GM23338 (cell line): Measurements from ENCODE around the gene CDKAL1. TPM values are rescaled to one million over a fixed set of nuclear protein-coding genes. Genes with fewer than 3 reads are reported as not detected.

ENCODE experiments used
- ATAC-seq: fragments of 200-7000 bp; cut with Tn5 transposase; 3 replicates; pipeline ENCODE4 v1.9.1; 2020
- DNase-seq: peaks from one replicate; pipeline ENCODE4 v3.0.0-alpha.2; 2015; ENCODE audit warnings: low spot score
- H2AFZ ChIP-seq: fragments of 200-600 bp; sonication (generic); 2 replicates; pipeline ENCODE4 v1.8.0; 2016; ENCODE audit warnings: antibody characterized with exemption, mild to moderate bottlenecking, moderate library complexity
- H3F3A ChIP-seq: fragments of 200-600 bp; sonication (generic); replicated peaks from 2 replicates; pipeline ENCODE4 v1.8.0; 2017; ENCODE audit warnings: antibody characterized with exemption, mixed run types, low read depth
- H3K27ac ChIP-seq: fragments of 200-600 bp; sonication (generic); 2 replicates; pipeline ENCODE4 v1.6.1; 2016; ENCODE audit warnings: low read depth
- H3K27me3 ChIP-seq: fragments of 200-600 bp; sonication (generic); 2 replicates; pipeline ENCODE4 v1.8.0; 2016; ENCODE audit warnings: mild to moderate bottlenecking, mixed run types, moderate library complexity; ENCODE audit not compliant: insufficient read depth
- H3K36me3 ChIP-seq: fragments of 200-600 bp; sonication (generic); 2 replicates; pipeline ENCODE4 v1.8.0; 2016; ENCODE audit warnings: mild to moderate bottlenecking; ENCODE audit not compliant: insufficient read depth
- H3K4me1 ChIP-seq: fragments of 200-600 bp; sonication (generic); 2 replicates; pipeline ENCODE4 v1.8.0; 2016; ENCODE audit warnings: mild to moderate bottlenecking, moderate library complexity; ENCODE audit not compliant: insufficient read depth
- H3K4me2 ChIP-seq: fragments of 200-600 bp; sonication (generic); 2 replicates; pipeline ENCODE4 v1.7.1; 2017; ENCODE audit warnings: mixed run types
- H3K4me3 ChIP-seq: fragments of 200-600 bp; sonication (generic); 2 replicates; pipeline ENCODE4 v1.6.1; 2016; ENCODE audit warnings: mixed run types
- H3K79me2 ChIP-seq: fragments of 200-600 bp; sonication (generic); replicated peaks from 2 replicates; pipeline ENCODE4 v1.8.0; 2017; ENCODE audit warnings: mild to moderate bottlenecking; ENCODE audit not compliant: insufficient read depth
- H3K9me2 ChIP-seq: fragments of 200-600 bp; sonication (generic); 2 replicates; pipeline ENCODE4 v1.8.0; 2017; ENCODE audit not compliant: insufficient read depth
- H4K20me1 ChIP-seq: fragments of 200-600 bp; sonication (generic); replicated peaks from 2 replicates; pipeline ENCODE4 v1.8.0; 2017; ENCODE audit warnings: mild to moderate bottlenecking; ENCODE audit not compliant: insufficient read depth
- H3K27ac Mint-ChIP-seq: 2 replicates; pipeline ENCODE4 v1.8.0; 2020; ENCODE audit warnings: inconsistent platforms, mild to moderate bottlenecking, moderate library complexity, mixed read lengths
- H3K27me3 Mint-ChIP-seq: 3 replicates; pipeline ENCODE4 v1.8.0; 2022; ENCODE audit warnings: low read depth, mild to moderate bottlenecking, moderate library complexity, mixed read lengths, inconsistent platforms; ENCODE audit not compliant: insufficient read depth, poor library complexity
- H3K36me3 Mint-ChIP-seq: 3 replicates; pipeline ENCODE4 v1.8.0; 2021; ENCODE audit warnings: low read depth, mild to moderate bottlenecking, inconsistent platforms, moderate library complexity, mixed read lengths
- H3K4me1 Mint-ChIP-seq: 3 replicates; pipeline ENCODE4 v1.8.0; 2020; ENCODE audit warnings: mild to moderate bottlenecking, inconsistent platforms, mixed read lengths
- H3K4me3 Mint-ChIP-seq: 3 replicates; pipeline ENCODE4 v1.8.0; 2021; ENCODE audit warnings: moderate library complexity, mild to moderate bottlenecking, inconsistent platforms, mixed read lengths
- H3K9me3 Mint-ChIP-seq: 3 replicates; pipeline ENCODE4 v1.8.0; 2020; ENCODE audit warnings: moderate library complexity, mild to moderate bottlenecking, inconsistent platforms, mixed read lengths
- CTCF ChIP-seq, 2 experiments: fragments of 200-600 bp in 1 of 2; sonication (generic) in 1 of 2; conservative IDR thresholded peaks; 2 replicates each; pipeline versions ENCODE4 v1.5.1 to v1.6.1; 2016 to 2017; ENCODE audit warnings: antibody characterized with exemption in 2 of 2, low read depth in 2 of 2, mild to moderate bottlenecking in 2 of 2, moderate library complexity in 1 of 2
- ETS1 ChIP-seq: IDR thresholded peaks from 2 replicates; pipeline ENCODE4 v1.6.1; 2016; ENCODE audit warnings: antibody characterized with exemption
- NANOG ChIP-seq: IDR thresholded peaks from 2 replicates; pipeline ENCODE4 v1.6.1; 2016; ENCODE audit warnings: antibody characterized with exemption, borderline replicate concordance
- ZNF462 ChIP-seq: fragments of 250-450 bp; sonication (Bioruptor Pico); IDR thresholded peaks from 2 replicates; pipeline ENCODE4 v1.5.0; 2020; ENCODE audit warnings: mild to moderate bottlenecking, moderate library complexity
- polyA plus RNA-seq: library from polyadenylated mRNA; unstranded; fragments of >200 nt; fragmentation: Nextera tagmentation; extraction: Ambion mirVana; gene quantifications from 2 replicates; pipeline ENCODE4 v1.2.1, GENCODE V29; 2016
- total RNA-seq: library from RNA; depleted of rRNA; stranded (reverse); fragments of >200 nt; shearing (Covaris generic); gene quantifications from 2 replicates; pipeline ENCODE4 v1.2.3, GENCODE V29; 2014

Gene CDKAL1
- total and polyA plus RNA-seq, 2 experiments from 2014 or later = 17.8 to 35.0 TPM

- Histone ChIP-seq H3K4me2 (peak overlapping the region; percentile 46), H3K27me3 (no peaks in the 10 kb centered on the region), H3K9me2 (no peaks in the 10 kb centered on the region), H3K79me2 (no peaks in the 10 kb centered on the region), H3K27ac (0 out of 2 replicates have a peak overlapping the region, but pooled peaks have one; percentile 11), H3F3A (no peaks in the 10 kb centered on the region), H3K4me1 (peaks cover 49% of the 10 kb centered on the region), H4K20me1 (no peaks in the 10 kb centered on the region), H2AFZ (no peak overlapping the region), H3K36me3 (no peaks in the 10 kb centered on the region), H3K4me3 (no peak overlapping the region)
- no peaks in the 10 kb centered on the region for H3K27me3 Mint-ChIP-seq
- H3K36me3 Mint-ChIP-seq = no peaks in the 10 kb centered on the region; the same call in 2 of the 3 replicates
- H3K27ac Mint-ChIP-seq = no peak overlapping the region
- H3K4me3 Mint-ChIP-seq = no peak overlapping the region
- H3K9me3 Mint-ChIP-seq = no peaks in the 10 kb centered on the region
- DNase-seq (peak; percentile 74), ATAC-seq (peak; percentile 67)
- H3K4me1 Mint-ChIP-seq = peaks cover 41% of the 10 kb centered on the region
- no peak for TF ChIP-seq ETS1
- no peak for TF ChIP-seq ZNF462 (CRISPR knock-in tag)
- TF ChIP-seq CTCF (conservative IDR thresholded peaks at IDR 0.05; ENCODE audit: low read depth in 2 of 2) = peak; percentile 40 to 43
- peak; percentile 56; the same call in 1 of the 2 replicates for TF ChIP-seq NANOG
Observed at GRCh38 chr6:20952699-20953474, 418.6 kb downstream of the CDKAL1 start.
